Psoas muscle (tissue), 8 donors: ENCODE results near the gene GOLGA1. TPM values are rescaled to one million over a fixed set of nuclear protein-coding genes. Genes with fewer than 3 reads are reported as not detected.

Experiments used
- ATAC-seq, 4 donors: fragments of 200-7000 bp; cut with Tn5 transposase; one replicate each; pipeline ENCODE4 v1.9.1; 2020; ENCODE audit warnings: moderate library complexity in 3 of 4, mild to moderate bottlenecking in 2 of 4
- DNase-seq, 2 donors: peaks; one replicate each; pipeline ENCODE4 v3.0.0-alpha.2; 2020
- H3K27ac ChIP-seq: fragments of 200-600 bp; one replicate; pipeline ENCODE4 v1.8.0; 2022
- H3K27me3 ChIP-seq, 3 donors: fragments of 200-600 bp in 1 of 3; one replicate each; pipeline versions ENCODE4 v1.6.1 to v1.8.0; 2013 to 2022; ENCODE audit warnings: low read length in 2 of 3, mild to moderate bottlenecking in 2 of 3, moderate library complexity in 1 of 3; ENCODE audit not compliant: insufficient read depth in 3 of 3
- H3K36me3 ChIP-seq, 2 donors: fragments of 200-600 bp in 1 of 2; one replicate each; pipeline versions ENCODE4 v1.6.1 to v1.8.0; 2013 to 2022; ENCODE audit warnings: low read depth in 1 of 2, mild to moderate bottlenecking in 1 of 2, moderate library complexity in 1 of 2; ENCODE audit not compliant: insufficient read depth in 1 of 2
- H3K4me1 ChIP-seq: fragments of 200-600 bp; one replicate; pipeline ENCODE4 v1.8.0; 2022
- H3K4me3 ChIP-seq: fragments of 200-600 bp; one replicate; pipeline ENCODE4 v1.8.0; 2022; ENCODE audit warnings: mild to moderate bottlenecking
- H3K9me3 ChIP-seq: fragments of 200-600 bp; one replicate; pipeline ENCODE4 v1.8.0; 2022
- WGBS, 3 donors: extraction: QIAGEN DNeasy Blood & Tissue Kit; methylation state at CpG; one replicate each; pipeline versions ENCODE4 v1.1.6 to v1.1.7; 2013; 5-methylcytosine and 5-hydroxymethylcytosine counted together
- intact Hi-C, 2 donors: fragments of 100-400 bp; cut with DNase I; formaldehyde crosslinking; loops; one replicate each; pipeline versions ENCODE4 v1.11.0 to v1.14.2; 2022
- polyA plus RNA-seq, 3 donors: library from polyadenylated mRNA; stranded (reverse); fragments of 200-250 nt; gene quantifications; one replicate each; pipeline ENCODE4 v1.2.3, GENCODE V29; 2013
- total RNA-seq, 4 donors: library from RNA; stranded (reverse); fragmentation: NEBNext Ultra II Directional in 2 of 4; extraction: Animal tissue kit (Norgen Biotek cat#: 25700) in 2 of 4; gene quantifications; one replicate each; pipeline versions ENCODE4 v1.2.1 to v1.2.4, GENCODE V29; 2021 to 2023
- TF ChIP-seq, protein P1 (sequence below): fragments of 200-600 bp; IDR thresholded peaks from one replicate; pipeline ENCODE4 v1.8.0; 2022; ENCODE audit warnings: antibody characterized with exemption
- donor health status: healthy with polysubstance abuse.
- donor health status: DM: no; HTN: no; CAD: no; lungs with moderate emphysema.
- donor health status: Bipolar disorder and iron deficiency.
- donor health status: healthy.
- donor health status: DM: yes; HTN: yes; CAD: no.
- donor health status: DM: no; HTN: no; CAD: no.
- donor health status: DM: no; HTN: no; CAD: no.
- donor health status: DM: yes; HTN: yes; CAD: no.

Gene GOLGA1
- total and polyA plus RNA-seq, 7 donors, result 8.0 to 23.0 (median 15.2) TPM

DNA sequence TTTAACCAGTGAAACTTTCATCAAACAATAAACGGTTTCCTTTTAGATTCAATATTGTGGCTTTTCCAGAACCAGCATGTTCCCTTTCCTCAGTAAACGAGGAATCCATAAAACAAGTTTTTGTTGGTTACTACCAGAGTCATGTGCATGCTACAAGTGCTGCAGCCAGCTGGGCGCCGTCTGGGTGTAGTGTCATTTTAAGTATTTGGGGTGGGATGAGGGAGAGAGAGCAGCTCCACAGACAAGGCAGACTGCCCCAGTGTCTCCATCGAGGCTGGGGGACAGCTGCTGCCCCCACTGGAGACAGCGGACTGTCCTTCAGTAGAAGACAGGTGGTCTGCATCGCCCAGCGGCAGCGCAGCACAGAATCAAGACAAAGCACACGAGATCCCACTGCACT lies 61.7 kb downstream of the GOLGA1 start:
- H3K27me3 ChIP-seq, result no peaks in the 10 kb centered on the region
- H3K27ac ChIP-seq, result no peak overlapping the region
- intact Hi-C loops, result loop anchor here in 1 of 2 donors (5.0 kb wide), 1 partner anchor 53 kb away; no protein-coding TSS in a partner anchor
- H3K9me3 ChIP-seq, result no peaks in the 10 kb centered on the region
- peaks cover 4 to 91% of the 10 kb centered on the region in 2 donors for H3K36me3 ChIP-seq
- no peak for DNase-seq
- 51 to 70% (median 58%) methylated on average over 10 of the region's 10 CpGs for WGBS, 3 donors
- TF ChIP-seq, protein P1, sequence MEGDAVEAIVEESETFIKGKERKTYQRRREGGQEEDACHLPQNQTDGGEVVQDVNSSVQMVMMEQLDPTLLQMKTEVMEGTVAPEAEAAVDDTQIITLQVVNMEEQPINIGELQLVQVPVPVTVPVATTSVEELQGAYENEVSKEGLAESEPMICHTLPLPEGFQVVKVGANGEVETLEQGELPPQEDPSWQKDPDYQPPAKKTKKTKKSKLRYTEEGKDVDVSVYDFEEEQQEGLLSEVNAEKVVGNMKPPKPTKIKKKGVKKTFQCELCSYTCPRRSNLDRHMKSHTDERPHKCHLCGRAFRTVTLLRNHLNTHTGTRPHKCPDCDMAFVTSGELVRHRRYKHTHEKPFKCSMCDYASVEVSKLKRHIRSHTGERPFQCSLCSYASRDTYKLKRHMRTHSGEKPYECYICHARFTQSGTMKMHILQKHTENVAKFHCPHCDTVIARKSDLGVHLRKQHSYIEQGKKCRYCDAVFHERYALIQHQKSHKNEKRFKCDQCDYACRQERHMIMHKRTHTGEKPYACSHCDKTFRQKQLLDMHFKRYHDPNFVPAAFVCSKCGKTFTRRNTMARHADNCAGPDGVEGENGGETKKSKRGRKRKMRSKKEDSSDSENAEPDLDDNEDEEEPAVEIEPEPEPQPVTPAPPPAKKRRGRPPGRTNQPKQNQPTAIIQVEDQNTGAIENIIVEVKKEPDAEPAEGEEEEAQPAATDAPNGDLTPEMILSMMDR, result no peak
- peaks cover under 1% of the 10 kb centered on the region for H3K4me1 ChIP-seq
- H3K4me3 ChIP-seq, result no peak overlapping the region
- no peak for ATAC-seq

DNA sequence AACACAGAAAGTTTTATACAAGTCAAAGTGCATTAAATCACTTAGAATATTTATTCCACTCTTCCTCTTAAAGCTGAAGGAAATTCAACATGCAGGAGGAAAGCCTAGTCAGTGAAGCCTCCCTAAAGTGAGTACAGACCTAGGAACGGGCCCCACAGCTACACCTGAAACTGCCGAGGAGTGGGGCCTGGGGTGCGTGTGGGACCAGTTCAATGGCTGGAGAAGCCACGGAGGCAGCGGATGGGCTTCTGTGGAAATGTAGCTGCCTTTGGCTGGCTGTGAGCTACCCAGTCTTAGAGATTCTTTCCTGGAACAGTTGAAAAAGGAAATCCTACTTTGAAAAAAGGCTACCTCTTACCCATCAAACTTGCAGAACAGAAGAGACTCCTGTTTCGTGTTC lies 62.4 kb downstream of the GOLGA1 start:
- Histone ChIP-seq H3K4me1 (peaks cover 8% of the 10 kb centered on the region), H3K27me3 (no peaks in the 10 kb centered on the region), H3K36me3 (peaks cover 4 to 95% of the 10 kb centered on the region in 2 donors), H3K27ac (no peak overlapping the region), H3K9me3 (no peaks in the 10 kb centered on the region), H3K4me3 (no peak overlapping the region)
- TF ChIP-seq, protein P1, result no peak
- 81 to 92% (median 84%) methylated on average over 6 of the region's 6 CpGs for WGBS, 3 donors
- ATAC-seq (no peak), DNase-seq (no peak)
- intact Hi-C loops, result loop anchor here in 1 of 2 donors (5.0 kb wide), 1 partner anchor 54 kb away; no protein-coding TSS in a partner anchor

DNA sequence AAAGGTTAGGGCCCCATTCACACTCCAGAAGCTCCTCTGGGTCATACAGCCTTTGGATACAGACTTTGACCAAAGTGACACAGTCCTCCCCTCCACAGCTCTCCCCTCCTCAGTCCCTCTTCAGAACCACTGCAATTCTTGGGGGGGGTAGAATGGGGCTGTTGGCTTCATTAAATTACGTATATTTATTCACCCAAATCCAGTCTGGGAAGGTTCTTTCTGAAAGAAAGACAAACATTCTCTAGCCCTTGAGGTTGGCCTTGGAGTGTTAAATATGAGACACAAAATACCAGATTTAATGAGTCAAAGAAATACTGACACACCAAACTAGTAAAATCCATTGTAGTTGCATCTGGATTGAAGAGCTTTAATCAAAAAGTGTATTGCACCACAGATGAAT lies 62.9 kb downstream of the GOLGA1 start:
- WGBS, 3 donors, result 85 to 100% (median 89%) methylated on average over 1 of the region's 1 CpG

DNA sequence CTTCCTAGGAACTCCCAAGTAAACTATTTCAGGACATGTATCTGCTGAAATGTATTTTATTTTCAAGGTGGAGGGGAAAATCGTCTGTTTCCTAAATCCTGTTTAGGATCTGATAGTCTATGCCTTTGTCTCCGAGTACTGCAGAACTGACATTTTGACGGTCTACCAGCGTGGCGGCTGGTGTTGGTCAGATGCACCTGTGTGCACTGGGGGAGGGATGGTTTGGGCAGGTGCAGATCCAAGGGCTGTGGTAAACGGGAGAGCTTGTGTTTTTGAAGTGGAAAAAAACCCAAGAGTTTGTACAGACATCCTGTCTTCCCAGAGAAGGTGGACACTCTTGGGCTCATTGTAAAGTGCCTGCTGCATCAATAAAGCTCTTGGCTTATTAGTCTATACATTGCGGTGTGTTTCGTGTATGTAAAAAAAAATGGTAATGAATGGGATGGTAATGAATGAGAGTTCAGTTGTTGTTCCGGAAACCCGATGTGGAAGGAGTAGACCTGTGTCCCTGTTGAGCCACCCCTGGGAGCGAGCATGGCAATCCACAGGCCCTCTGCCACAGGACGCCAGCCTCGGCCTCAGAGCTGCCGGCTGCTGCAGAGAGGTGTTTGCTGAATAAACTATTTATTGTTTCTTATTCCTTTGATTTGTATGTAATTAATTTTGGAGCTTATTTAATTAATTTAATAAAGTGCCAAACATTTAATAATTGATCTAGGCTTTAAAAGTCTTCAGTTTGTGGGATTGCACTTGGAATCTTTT lies 63.7 kb downstream of the GOLGA1 start:
- Histone ChIP-seq H3K27me3 (no peaks in the 10 kb centered on the region), H3K9me3 (no peaks in the 10 kb centered on the region), H3K36me3 (peaks cover 4 to 90% of the 10 kb centered on the region in 2 donors), H3K27ac (no peak overlapping the region), H3K4me3 (no peak overlapping the region), H3K4me1 (peaks cover 21% of the 10 kb centered on the region)
- no peak for ATAC-seq
- 79 to 85% (median 85%) methylated on average over 14 of the region's 14 CpGs for WGBS, 3 donors
- DNase-seq, result no peak
- intact Hi-C loops, result loop anchor here in 1 of 2 donors (5.0 kb wide), 1 partner anchor 55 kb away; no protein-coding TSS in a partner anchor
- TF ChIP-seq, protein P1, result no peak

More for the DNA sequence above, 62.9 kb downstream of the GOLGA1 start:
- ATAC-seq (no peak), DNase-seq (no peak)
- H3K36me3 ChIP-seq, result peaks cover 4 to 98% of the 10 kb centered on the region in 2 donors
- intact Hi-C loops, result loop anchor here in 1 of 2 donors (5.0 kb wide), 1 partner anchor 54 kb away; no protein-coding TSS in a partner anchor
- H3K27ac ChIP-seq, result no peak overlapping the region
- H3K9me3 ChIP-seq, result no peaks in the 10 kb centered on the region
- H3K4me3 ChIP-seq, result no peak overlapping the region
- TF ChIP-seq, protein P1, result no peak
- H3K4me1 ChIP-seq, result peaks cover 13% of the 10 kb centered on the region
- H3K27me3 ChIP-seq, result no peaks in the 10 kb centered on the region
